K562 (cell line): ENCODE results near the gene MPRIP. TPM values are rescaled to one million over a fixed set of nuclear protein-coding genes. Genes with fewer than 3 reads are reported as not detected.

Experiments
- ATAC-seq: fragments of 200-7000 bp; cut with Tn5 transposase; 3 replicates; pipeline ENCODE4 v1.9.1; 2020; ENCODE audit warnings: moderate library complexity
- BruUV-seq: library from RNA; stranded (reverse); fragments of 400-500 nt; replicated peaks from 2 replicates; lab custom pipeline; 2021; lab: Mats Ljungman, UMichigan
- CTCF ChIA-PET: fragments of 300-600 bp; formaldehyde crosslinking; extraction: SDS; loops from one replicate; lab custom pipeline; 2021; ENCODE audit warnings: low intra/inter-chr PET ratio; lab: Yijun Ruan, JAX
- POLR2A ChIA-PET: fragments of 300-600, 350-650 bp; sonication (Branson Sonifier 250); formaldehyde crosslinking; extraction: SDS; loops from one replicate; lab custom pipeline; 2021; ENCODE audit warnings: antibody characterized with exemption, inconsistent platforms; lab: Yijun Ruan, JAX
- DNase-seq, 4 experiments: peaks; one replicate each; pipeline versions ENCODE4 v3.0.0 to v3.0.0-alpha.2; 2011 to 2018; ENCODE audit warnings: low spot score in 3 of 4, mixed read lengths in 3 of 4; ENCODE audit errors: extremely low read depth in 1 of 4
- FAIRE-seq: peaks from 2 replicates; lab custom pipeline; 2011; peaks lifted over from hg19 to GRCh38; lab: Jason Lieb, UNC
- H2AFZ ChIP-seq: 2 replicates; pipeline ENCODE4 v1.6.0; 2011; ENCODE audit warnings: low read depth, low read length, control low read depth, inconsistent platforms
- H3K27ac ChIP-seq: fragments of 200-600 bp; 3 replicates; pipeline ENCODE4 v1.8.0; 2011; ENCODE audit warnings: low read depth, mild to moderate bottlenecking, control low read depth, inconsistent platforms, low read length, moderate library complexity, mixed read lengths; ENCODE audit errors: extremely low read depth
- H3K27me3 ChIP-seq, 2 experiments: fragments of 300-600 bp in 1 of 2; 2 replicates in 1 of 2; 3 replicates in 1 of 2; pipeline versions ENCODE4 v1.6.0 to v1.8.0; 2011; ENCODE audit warnings: inconsistent platforms in 2 of 2, low read length in 2 of 2, mild to moderate bottlenecking in 1 of 2, mixed read lengths in 1 of 2, moderate library complexity in 1 of 2; ENCODE audit not compliant: control insufficient read depth in 2 of 2, insufficient read depth in 2 of 2
- H3K36me3 ChIP-seq: fragments of 300-600 bp; 3 replicates; pipeline ENCODE4 v1.8.0; 2011; ENCODE audit warnings: mild to moderate bottlenecking, low read length, inconsistent platforms; ENCODE audit not compliant: control insufficient read depth, insufficient read depth
- H3K4me1 ChIP-seq, 2 experiments: fragments of 200-600 bp in 1 of 2; replicated peaks in 1 of 2; 2 replicates in 1 of 2; 3 replicates in 1 of 2; pipeline versions ENCODE4 v1.5.1 to v1.8.0; 2011; ENCODE audit warnings: inconsistent platforms in 2 of 2, low read length in 2 of 2, mild to moderate bottlenecking in 1 of 2, mixed read lengths in 1 of 2, moderate library complexity in 1 of 2; ENCODE audit not compliant: control insufficient read depth in 2 of 2, insufficient read depth in 2 of 2
- H3K4me2 ChIP-seq: 2 replicates; pipeline ENCODE4 v1.6.1; 2011; ENCODE audit warnings: low read length, control low read depth, inconsistent platforms, mixed read lengths; ENCODE audit not compliant: insufficient read depth
- H3K4me3 ChIP-seq: fragments of 200-600 bp; sonication (generic), shearing (Covaris generic); 2 replicates; pipeline ENCODE4 v1.5.1; 2016; ENCODE audit warnings: control low read depth, inconsistent platforms
- H3K79me2 ChIP-seq: fragments of 200-600 bp; 3 replicates; pipeline ENCODE4 v1.8.0; 2011; ENCODE audit warnings: low read length, inconsistent platforms; ENCODE audit not compliant: control insufficient read depth, insufficient read depth
- H3K9ac ChIP-seq, 2 experiments: 2 replicates each; pipeline versions ENCODE4 v1.6.0 to v1.6.1; 2011; ENCODE audit warnings: low read depth in 2 of 2, low read length in 2 of 2, control low read depth in 1 of 2, inconsistent platforms in 1 of 2, mild to moderate bottlenecking in 1 of 2, mixed read lengths in 1 of 2; ENCODE audit not compliant: insufficient read depth in 1 of 2
- H3K9me1 ChIP-seq: one replicate; pipeline ENCODE4 v1.6.0; 2011; ENCODE audit warnings: inconsistent platforms, mild to moderate bottlenecking, low read length, moderate library complexity; ENCODE audit not compliant: control insufficient read depth, insufficient read depth
- H3K9me3 ChIP-seq: replicated peaks from 2 replicates; pipeline ENCODE4 v1.5.1; 2011; ENCODE audit warnings: low read depth, low read length, inconsistent platforms; ENCODE audit not compliant: control insufficient read depth, insufficient read depth
- H4K20me1 ChIP-seq: replicated peaks from 2 replicates; pipeline ENCODE4 v1.6.1; 2011; ENCODE audit warnings: low read length, inconsistent platforms, mixed read lengths; ENCODE audit not compliant: control insufficient read depth, insufficient read depth
- ARID1B ChIP-seq: fragments of 450-650 bp; IDR thresholded peaks from 2 replicates; pipeline ENCODE4 v1.6.1; 2016; ENCODE audit warnings: antibody characterized with exemption, mild to moderate bottlenecking, inconsistent platforms
- CCNT2 ChIP-seq: IDR thresholded peaks from 2 replicates; pipeline ENCODE4 v1.6.1; 2011; ENCODE audit warnings: borderline replicate concordance, low read depth, mild to moderate bottlenecking, moderate library complexity, mixed read lengths, low read length; ENCODE audit not compliant: insufficient read length; ENCODE audit errors: extremely low read depth
- FOXK2 ChIP-seq, 2 experiments: fragments of 450-650 bp; IDR thresholded peaks in 1 of 2; conservative IDR thresholded peaks in 1 of 2; 2 replicates each; pipeline ENCODE4 v1.6.1; 2016; ENCODE audit warnings: low read depth in 2 of 2, mild to moderate bottlenecking in 1 of 2
- HDAC2 ChIP-seq: fragments of 450-650 bp; IDR thresholded peaks from 2 replicates; pipeline ENCODE4 v1.6.1; 2016; ENCODE audit warnings: mild to moderate bottlenecking
- KDM1A ChIP-seq, 2 experiments: fragments of 450-650 bp; IDR thresholded peaks; 2 replicates each; pipeline ENCODE4 v1.6.1; 2016; ENCODE audit warnings: mild to moderate bottlenecking in 2 of 2
- MAZ ChIP-seq, 2 experiments: fragments of 450-650 bp in 1 of 2; sonication (generic) in 1 of 2; formaldehyde crosslinking; IDR thresholded peaks in 1 of 2; conservative IDR thresholded peaks in 1 of 2; 2 replicates each; pipeline versions ENCODE4 v1.4.0 to v1.5.0; 2020; ENCODE audit warnings: mild to moderate bottlenecking in 1 of 2, missing genetic modification reagents in 1 of 2
- NFE2 ChIP-seq: IDR thresholded peaks from 2 replicates; pipeline ENCODE4 v1.6.1; 2014; ENCODE audit warnings: antibody characterized with exemption, low read depth
- RCOR1 ChIP-seq, 2 experiments: IDR thresholded peaks; 2 replicates each; pipeline ENCODE4 v1.6.1; 2012; ENCODE audit warnings: low read depth in 2 of 2, low read length in 2 of 2, borderline replicate concordance in 1 of 2, improper control_type of control experiment in 1 of 2
- TCF7 ChIP-seq: sonication (generic); IDR thresholded peaks from 2 replicates; pipeline ENCODE4 v1.6.1; 2016; ENCODE audit warnings: antibody characterized with exemption, borderline replicate concordance
- VEZF1 ChIP-seq: fragments of 200-800 bp; sonication (Bioruptor generic); IDR thresholded peaks from 2 replicates; pipeline ENCODE4 v1.6.1; 2017; ENCODE audit warnings: missing genetic modification characterization, missing compliant biosample characterization
- WGBS: fragments of 100-300 bp; shearing (Covaris generic); methylation state at CpG from one replicate; pipeline ENCODE4 v1.1.6; 2016; ENCODE audit warnings: low coverage, mixed read lengths; ENCODE audit not compliant: insufficient coverage; ENCODE audit errors: missing lambda C conversion rate; 5-methylcytosine and 5-hydroxymethylcytosine counted together
- in situ Hi-C: fragments of 300-500 bp; cut with MboI; formaldehyde crosslinking; loops from 4 replicates; pipeline ENCODE4 v1.15.0; 2018; ENCODE audit warnings: inconsistent platforms, mixed read lengths
- intact Hi-C: fragments of 100-400 bp; cut with micrococcal nuclease; formaldehyde crosslinking; loops from 2 replicates; pipeline ENCODE4 v1.14.2; 2022
- polyA plus RNA-seq, 8 experiments: library from polyadenylated mRNA; depleted of rRNA in 4 of 8; stranded (reverse) in 5 of 8; unstranded in 3 of 8; fragments of >200 nt; fragmentation: Nextera tagmentation in 2 of 8; fragmentation: Illumina TruSeq in 1 of 8; extraction: Ambion mirVana in 2 of 8; extraction: Trizol in 1 of 8; gene quantifications; 2 replicates each; pipeline versions ENCODE4 v1.2.1 to v1.2.3, GENCODE V29; 2011 to 2014; ENCODE audit warnings: inconsistent platforms in 1 of 8, missing spikeins in 1 of 8
- total RNA-seq, 7 experiments: library from RNA; depleted of rRNA in 6 of 7; stranded (reverse); fragments of >200 nt in 6 of 7; fragmentation: Illumina TruSeq in 2 of 7; extraction: Trizol in 2 of 7; gene quantifications; 2 replicates each; pipeline versions ENCODE4 v1.2.1 to v1.2.3, GENCODE V29; 2011 to 2021; ENCODE audit warnings: low replicate concordance in 1 of 7
- TF ChIP-seq, protein P1 (sequence below): fragments of 200-400 bp; formaldehyde crosslinking; IDR thresholded peaks from 2 replicates; pipeline ENCODE4 v1.6.1; 2017; ENCODE audit warnings: mild to moderate bottlenecking, low read depth, low read length, moderate library complexity
- TF ChIP-seq, protein P2 (sequence below): fragments of 250-450 bp; sonication (Bioruptor Pico); IDR thresholded peaks from 2 replicates; pipeline ENCODE4 v1.5.0; 2021
- TF ChIP-seq, protein P3 (sequence below): IDR thresholded peaks from 2 replicates; pipeline ENCODE4 v1.6.1; 2011; ENCODE audit warnings: borderline replicate concordance, low read depth, mild to moderate bottlenecking, moderate library complexity, low read length; ENCODE audit not compliant: insufficient read depth, poor library complexity, severe bottlenecking

The MPRIP gene
- total and polyA plus RNA-seq, 9 of the 15 experiments (the other 6 are each of a cell fraction or from before 2014, with no cell fraction given), result 10.0 to 72.6 (median 30.1) TPM

DNA sequence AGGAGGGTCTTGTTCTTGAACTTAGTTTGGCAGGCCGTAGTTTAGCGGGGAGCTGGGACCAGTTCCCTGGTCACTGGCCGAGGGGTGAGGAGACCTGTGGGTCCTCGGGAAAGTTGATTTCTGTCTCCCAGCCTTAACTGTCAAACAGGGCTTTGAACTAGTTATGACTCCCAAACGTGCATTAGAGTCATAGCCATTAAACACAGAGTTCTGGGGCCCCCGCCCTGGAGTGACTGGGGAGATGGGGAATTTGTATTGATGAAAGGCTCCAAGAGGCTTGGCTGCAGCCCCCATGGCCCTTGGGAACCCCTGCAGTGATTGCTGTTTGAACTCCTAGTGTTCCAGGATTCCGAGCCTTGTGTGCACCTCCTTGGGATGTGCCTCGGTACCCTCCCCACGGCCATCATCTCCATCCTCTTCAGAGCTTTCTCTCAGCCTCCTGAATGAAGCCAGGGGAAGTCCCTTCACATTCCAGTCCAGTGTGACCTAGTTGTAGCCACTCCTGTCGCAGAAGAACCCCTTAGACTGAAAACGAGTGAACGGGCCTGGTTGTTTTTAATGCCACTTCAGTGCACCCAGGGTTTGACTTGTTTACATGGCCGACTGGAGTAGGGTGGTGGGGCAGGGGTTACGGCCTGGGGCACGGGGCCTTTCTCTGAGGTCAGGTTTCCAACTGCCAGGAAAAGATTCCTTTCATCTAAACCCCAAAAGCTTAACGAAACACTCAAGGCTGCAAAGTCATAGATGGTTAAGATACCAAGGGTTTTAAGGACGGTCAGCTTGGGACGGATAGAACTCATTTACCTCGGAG is 1.4 kb downstream of the MPRIP start:
- FAIRE-seq, result peak; percentile 62
- POLR2A ChIA-PET, result interaction anchor here (2.1 kb wide), 1 partner anchor 9 kb away, joined by 10 read pairs; no protein-coding TSS in a partner anchor
- H3K4me2 ChIP-seq, result peak overlapping the region; percentile 79
- peak overlapping the region; percentile 27 to 92; a peak in 3 of 4 replicates for H3K9ac ChIP-seq
- WGBS, result 2% methylated on average over 17 of the region's 19 CpGs
- H4K20me1 ChIP-seq, result peaks cover 20% of the 10 kb centered on the region; the same call in 1 of the 2 replicates
- H3K36me3 ChIP-seq, result no peaks in the 10 kb centered on the region
- no peak overlapping the region for H3K27ac ChIP-seq
- peak overlapping the region; percentile 57 for H3K4me3 ChIP-seq
- H3K9me1 ChIP-seq, result no peaks in the 10 kb centered on the region
- H3K79me2 ChIP-seq, result peaks cover 55% of the 10 kb centered on the region
- H2AFZ ChIP-seq, result no peak overlapping the region
- TSS peak; percentile 44 for BruUV-seq
- ATAC-seq, result no peak
- CTCF ChIA-PET, result no interaction called here
- intact Hi-C loops, result no loop called here
- H3K9me3 ChIP-seq, result no peaks in the 10 kb centered on the region
- peak in 1 of 4 experiments; percentile 33 for DNase-seq
- peaks cover 29% of the 10 kb centered on the region in 2 experiments; a peak in 4 of 5 replicates for H3K4me1 ChIP-seq
- in situ Hi-C loops, result no loop called here
- no peaks in the 10 kb centered on the region for H3K27me3 ChIP-seq
- TF ChIP-seq HDAC2 (0 out of 2 replicates have a peak, but pooled peaks have one; percentile 23), NFE2 (peak; percentile 50), MAZ (CRISPR knock-in tag; conservative IDR thresholded peaks at IDR 0.05 in 1 of 2, IDR thresholded peaks at IDR 0.05 in 1 of 2) (0 out of 4 replicates have a peak, but pooled peaks of 1 of the 2 experiments have one; percentile 31), ARID1B (peak; percentile 28), CCNT2 (no peak), RCOR1 (IDR thresholded peaks at IDR 0.05; ENCODE audit: borderline replicate concordance in 1 of 2, low read depth in 2 of 2, low read length in 2 of 2) (peak in 1 of 2 experiments; percentile 23; a peak in 1 of 4 replicates), FOXK2 (conservative IDR thresholded peaks at IDR 0.05 in 1 of 2, IDR thresholded peaks at IDR 0.05 in 1 of 2; ENCODE audit: low read depth in 2 of 2) (peak in 1 of 2 experiments; percentile 44; a peak in 1 of 4 replicates), VEZF1 (CRISPR knock-in tag) (peak; percentile 32; the same call in 1 of the 2 replicates), KDM1A (IDR thresholded peaks at IDR 0.05) (peak; percentile 53 to 57; a peak in 3 of 4 replicates), TCF7 (peak; percentile 75; the same call in 1 of the 2 replicates)
- TF ChIP-seq, protein P1, sequence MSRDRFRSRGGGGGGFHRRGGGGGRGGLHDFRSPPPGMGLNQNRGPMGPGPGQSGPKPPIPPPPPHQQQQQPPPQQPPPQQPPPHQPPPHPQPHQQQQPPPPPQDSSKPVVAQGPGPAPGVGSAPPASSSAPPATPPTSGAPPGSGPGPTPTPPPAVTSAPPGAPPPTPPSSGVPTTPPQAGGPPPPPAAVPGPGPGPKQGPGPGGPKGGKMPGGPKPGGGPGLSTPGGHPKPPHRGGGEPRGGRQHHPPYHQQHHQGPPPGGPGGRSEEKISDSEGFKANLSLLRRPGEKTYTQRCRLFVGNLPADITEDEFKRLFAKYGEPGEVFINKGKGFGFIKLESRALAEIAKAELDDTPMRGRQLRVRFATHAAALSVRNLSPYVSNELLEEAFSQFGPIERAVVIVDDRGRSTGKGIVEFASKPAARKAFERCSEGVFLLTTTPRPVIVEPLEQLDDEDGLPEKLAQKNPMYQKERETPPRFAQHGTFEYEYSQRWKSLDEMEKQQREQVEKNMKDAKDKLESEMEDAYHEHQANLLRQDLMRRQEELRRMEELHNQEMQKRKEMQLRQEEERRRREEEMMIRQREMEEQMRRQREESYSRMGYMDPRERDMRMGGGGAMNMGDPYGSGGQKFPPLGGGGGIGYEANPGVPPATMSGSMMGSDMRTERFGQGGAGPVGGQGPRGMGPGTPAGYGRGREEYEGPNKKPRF, result no peak
- TF ChIP-seq, protein P2, sequence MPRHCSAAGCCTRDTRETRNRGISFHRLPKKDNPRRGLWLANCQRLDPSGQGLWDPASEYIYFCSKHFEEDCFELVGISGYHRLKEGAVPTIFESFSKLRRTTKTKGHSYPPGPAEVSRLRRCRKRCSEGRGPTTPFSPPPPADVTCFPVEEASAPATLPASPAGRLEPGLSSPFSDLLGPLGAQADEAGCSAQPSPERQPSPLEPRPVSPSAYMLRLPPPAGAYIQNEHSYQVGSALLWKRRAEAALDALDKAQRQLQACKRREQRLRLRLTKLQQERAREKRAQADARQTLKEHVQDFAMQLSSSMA (CRISPR knock-in tag), result no peak
- TF ChIP-seq, protein P3, sequence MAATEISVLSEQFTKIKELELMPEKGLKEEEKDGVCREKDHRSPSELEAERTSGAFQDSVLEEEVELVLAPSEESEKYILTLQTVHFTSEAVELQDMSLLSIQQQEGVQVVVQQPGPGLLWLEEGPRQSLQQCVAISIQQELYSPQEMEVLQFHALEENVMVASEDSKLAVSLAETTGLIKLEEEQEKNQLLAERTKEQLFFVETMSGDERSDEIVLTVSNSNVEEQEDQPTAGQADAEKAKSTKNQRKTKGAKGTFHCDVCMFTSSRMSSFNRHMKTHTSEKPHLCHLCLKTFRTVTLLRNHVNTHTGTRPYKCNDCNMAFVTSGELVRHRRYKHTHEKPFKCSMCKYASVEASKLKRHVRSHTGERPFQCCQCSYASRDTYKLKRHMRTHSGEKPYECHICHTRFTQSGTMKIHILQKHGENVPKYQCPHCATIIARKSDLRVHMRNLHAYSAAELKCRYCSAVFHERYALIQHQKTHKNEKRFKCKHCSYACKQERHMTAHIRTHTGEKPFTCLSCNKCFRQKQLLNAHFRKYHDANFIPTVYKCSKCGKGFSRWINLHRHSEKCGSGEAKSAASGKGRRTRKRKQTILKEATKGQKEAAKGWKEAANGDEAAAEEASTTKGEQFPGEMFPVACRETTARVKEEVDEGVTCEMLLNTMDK, result no peak
